GM20000 (cell line): ENCODE measurements around the gene MAST4.

Source experiments
- DNase-seq: peaks from one replicate; pipeline ENCODE4 v3.0.0; 2012; ENCODE audit warnings: low spot score
- CTCF ChIP-seq: IDR thresholded peaks from 2 replicates; pipeline ENCODE4 v1.5.1; 2012; ENCODE audit warnings: mild to moderate bottlenecking, control low read depth; ENCODE audit errors: extremely low read depth, missing control alignments

MAST4 gene

GRCh38 chr5:67199859-67200258 lies 603.7 kb downstream of the MAST4 start:
- no peak for TF ChIP-seq CTCF
- DNase-seq = no peak

- DNase-seq = no peak
- TF ChIP-seq CTCF = no peak
Measured at GRCh38 chr5:67200809-67201562, 604.8 kb downstream of the MAST4 start.

GRCh38 chr5:67201897-67202549 lies 605.8 kb downstream of the MAST4 start:
- DNase-seq = no peak
- no peak for TF ChIP-seq CTCF

- DNase-seq = no peak
- TF ChIP-seq CTCF = no peak
Measured at GRCh38 chr5:67202828-67203227, 606.6 kb downstream of the MAST4 start.

- no peak for TF ChIP-seq CTCF
Measured at GRCh38 chr5:67203701-67204074, 607.5 kb downstream of the MAST4 start.

GRCh38 chr5:67204821-67205220 lies 608.6 kb downstream of the MAST4 start:
- DNase-seq = no peak
- TF ChIP-seq CTCF = no peak

More at GRCh38 chr5:67203701-67204074, 607.5 kb downstream of the MAST4 start:
- no peak for DNase-seq

GRCh38 chr5:67205981-67206380 lies 609.8 kb downstream of the MAST4 start:
- DNase-seq = no peak
- no peak for TF ChIP-seq CTCF
